ENCODE results near the gene TUFT1. TPM values are rescaled to one million over a fixed set of nuclear protein-coding genes. Genes with fewer than 3 reads are reported as not detected.
A peak's percentile ranks its signal among the peaks of the same experiment; 100 is the strongest.

TUFT1 gene
- total and polyA plus RNA-seq, 9 of the 15 experiments (the other 6 are each of a cell fraction or from before 2014, with no cell fraction given), result 0.54 to 2.0 (median 1.7) TPM

- TF ChIP-seq E2F1 (CRISPR knock-in tag; IDR thresholded peaks at IDR 0.05) (no peak), THRAP3 (IDR thresholded peaks at IDR 0.05; ENCODE audit: borderline replicate concordance) (no peak), NFRKB (IDR thresholded peaks at IDR 0.05; ENCODE audit: low read depth) (no peak), NCOA6 (IDR thresholded peaks at IDR 0.05) (no peak), PATZ1 (CRISPR knock-in tag; IDR thresholded peaks at IDR 0.05; ENCODE audit: borderline replicate concordance) (no peak), HNRNPK (IDR thresholded peaks at IDR 0.05; ENCODE audit: low read depth, low read length, poor library complexity, severe bottlenecking) (no peak), ARID3B (CRISPR knock-in tag; IDR thresholded peaks at IDR 0.05; ENCODE audit: borderline replicate concordance) (no peak), FOSL1 (tag; conservative IDR thresholded peaks at IDR 0.05) (peak; percentile 88), ATF3 (IDR thresholded peaks at IDR 0.05) (peak; percentile 95), ATF3 (CRISPR knock-in tag; conservative IDR thresholded peaks at IDR 0.05) (no peak), MLLT1 (IDR thresholded peaks at IDR 0.05) (no peak), ILK (tag; IDR thresholded peaks at IDR 0.05; ENCODE audit: borderline replicate concordance, low read depth) (no peak), CEBPB (tag; IDR thresholded peaks at IDR 0.05) (peak; percentile 71)
Observed at GRCh38 chr1:151537112-151537511, 3.0 kb upstream of the TUFT1 start (continued).

All from K562 (cell line).